GM12878 (cell line): Measurements from ENCODE around the gene KRTAP4-6. TPM values are rescaled to one million over a fixed set of nuclear protein-coding genes. Genes with fewer than 3 reads are reported as not detected.

ENCODE experiments used
- ATAC-seq: fragments of 200-7000 bp; cut with Tn5 transposase; 3 replicates; pipeline ENCODE4 v1.9.1; 2020; ENCODE audit warnings: mild to moderate bottlenecking, moderate library complexity
- BruUV-seq: library from RNA; stranded (reverse); fragments of 400-500 nt; replicated peaks from 2 replicates; lab custom pipeline; 2021; lab: Mats Ljungman, UMichigan
- CTCF ChIA-PET: fragments of 300-600 bp; sonication (Branson Sonifier 250); formaldehyde crosslinking; extraction: SDS; loops from one replicate; lab custom pipeline; 2021; ENCODE audit warnings: inconsistent platforms; lab: Yijun Ruan, JAX
- POLR2A ChIA-PET: fragments of 350-600 bp; formaldehyde crosslinking; extraction: SDS; loops from one replicate; lab custom pipeline; 2021; ENCODE audit warnings: inconsistent platforms; lab: Charles Lee
- RAD21 ChIA-PET: fragments of 300-600 bp; sonication (Branson Sonifier 250); formaldehyde crosslinking; loops from one replicate; lab custom pipeline; 2023; ENCODE audit warnings: antibody characterized with exemption; ENCODE audit not compliant: unreplicated experiment; lab: Charles Lee
- SMC1A ChIA-PET: fragments of 300-600 bp; sonication (Branson Sonifier 250); formaldehyde crosslinking; loops from one replicate; lab custom pipeline; 2023; ENCODE audit not compliant: unreplicated experiment, uncharacterized antibody; lab: Charles Lee
- DNase-seq: peaks from one replicate; pipeline ENCODE4 v3.0.0-alpha.2; 2011; ENCODE audit warnings: low read depth, low spot score
- FAIRE-seq: peaks from 3 replicates; lab custom pipeline; 2011; peaks lifted over from hg19 to GRCh38; lab: Jason Lieb, UNC
- H2AFZ ChIP-seq: 2 replicates; pipeline ENCODE4 v1.6.0; 2011; ENCODE audit warnings: low read depth, low read length, control low read depth; ENCODE audit not compliant: control insufficient read depth
- H3K27ac ChIP-seq: 2 replicates; pipeline ENCODE4 v1.5.1; 2011; ENCODE audit warnings: control low read depth; ENCODE audit not compliant: control insufficient read depth, insufficient read depth
- H3K27me3 ChIP-seq, 2 experiments: replicated peaks in 1 of 2; 2 replicates each; pipeline versions ENCODE4 v1.6.0 to v1.6.1; 2011; ENCODE audit warnings: low read length in 1 of 2; ENCODE audit not compliant: control insufficient read depth in 2 of 2, insufficient read depth in 2 of 2
- H3K36me3 ChIP-seq, 2 experiments: 2 replicates each; pipeline ENCODE4 v1.5.1; 2011; ENCODE audit warnings: low read length in 1 of 2; ENCODE audit not compliant: control insufficient read depth in 2 of 2, insufficient read depth in 2 of 2
- H3K4me1 ChIP-seq: 2 replicates; pipeline ENCODE4 v1.6.1; 2011; ENCODE audit warnings: mild to moderate bottlenecking, low read length, moderate library complexity, mixed read lengths; ENCODE audit not compliant: control insufficient read depth, insufficient read depth
- H3K4me2 ChIP-seq: 2 replicates; pipeline ENCODE4 v1.6.0; 2011; ENCODE audit warnings: control low read depth; ENCODE audit not compliant: control insufficient read depth, insufficient read depth
- H3K4me3 ChIP-seq: fragments of 200-600 bp; sonication (generic); 2 replicates; pipeline ENCODE4 v1.5.1; 2016
- H3K79me2 ChIP-seq: 2 replicates; pipeline ENCODE4 v1.6.0; 2011; ENCODE audit warnings: low read length; ENCODE audit not compliant: control insufficient read depth, insufficient read depth
- H3K9ac ChIP-seq: 2 replicates; pipeline ENCODE4 v1.8.0; 2011; ENCODE audit warnings: low read length, control low read depth, mixed read lengths; ENCODE audit not compliant: control insufficient read depth, insufficient read depth
- H3K9me3 ChIP-seq: replicated peaks from 3 replicates; pipeline ENCODE4 v1.5.1; 2011; ENCODE audit warnings: mild to moderate bottlenecking, low read length; ENCODE audit not compliant: control insufficient read depth, insufficient read depth
- H4K20me1 ChIP-seq: 2 replicates; pipeline ENCODE4 v1.6.0; 2011; ENCODE audit not compliant: control insufficient read depth, insufficient read depth
- BACH1 ChIP-seq: fragments of 450-650 bp; IDR thresholded peaks from 2 replicates; pipeline ENCODE4 v1.6.1; 2017; ENCODE audit warnings: mild to moderate bottlenecking, borderline replicate concordance
- BHLHE40 ChIP-seq, 2 experiments: fragments of 450-650 bp in 1 of 2; IDR thresholded peaks; 2 replicates each; pipeline ENCODE4 v1.6.1; 2011 to 2017; ENCODE audit warnings: low read depth in 2 of 2, borderline replicate concordance in 1 of 2, improper control_type of control experiment in 1 of 2, low read length in 1 of 2, mild to moderate bottlenecking in 1 of 2
- CBFB ChIP-seq: IDR thresholded peaks from 2 replicates; pipeline ENCODE4 v1.6.1; 2016; ENCODE audit warnings: antibody characterized with exemption, low read depth
- CBX3 ChIP-seq: fragments of 200-600 bp; sonication (generic); IDR thresholded peaks from 2 replicates; pipeline ENCODE4 v1.6.1; 2016; ENCODE audit warnings: low read depth, borderline replicate concordance
- CBX5 ChIP-seq: sonication (generic); IDR thresholded peaks from 2 replicates; pipeline ENCODE4 v1.6.1; 2016; ENCODE audit warnings: low read depth, moderate library complexity, mild to moderate bottlenecking, inconsistent platforms
- DPF2 ChIP-seq: fragments of 450-650 bp; IDR thresholded peaks from 2 replicates; pipeline ENCODE4 v1.6.1; 2017; ENCODE audit warnings: mild to moderate bottlenecking
- HDAC6 ChIP-seq: fragments of 200-600 bp; sonication (generic); IDR thresholded peaks from one replicate; pipeline ENCODE4 v1.8.0; 2017; ENCODE audit warnings: antibody characterized with exemption; ENCODE audit not compliant: unreplicated experiment
- MXI1 ChIP-seq: fragments of 150-350 bp; IDR thresholded peaks from 2 replicates; pipeline ENCODE4 v1.6.1; 2011; ENCODE audit warnings: low read depth, mild to moderate bottlenecking, inconsistent platforms, low read length, improper control_type of control experiment
- POLR2A ChIP-seq: IDR thresholded peaks from 2 replicates; pipeline ENCODE4 v1.6.1; 2011; ENCODE audit warnings: low read depth, mild to moderate bottlenecking, low read length
- RAD21 ChIP-seq: IDR thresholded peaks from 2 replicates; pipeline ENCODE4 v1.6.1; 2011; ENCODE audit warnings: mild to moderate bottlenecking, low read depth, low read length, moderate library complexity; ENCODE audit not compliant: insufficient read depth
- SMAD5 ChIP-seq: IDR thresholded peaks from 2 replicates; pipeline ENCODE4 v1.6.1; 2016; ENCODE audit warnings: antibody characterized with exemption, low read depth
- SREBF2 ChIP-seq: IDR thresholded peaks from 2 replicates; pipeline ENCODE4 v1.6.1; 2012; ENCODE audit warnings: mild to moderate bottlenecking, low read length
- TBL1XR1 ChIP-seq: IDR thresholded peaks from 2 replicates; pipeline ENCODE4 v1.6.1; 2012; ENCODE audit warnings: low read depth, low read length, improper control_type of control experiment
- WRNIP1 ChIP-seq: IDR thresholded peaks from 2 replicates; pipeline ENCODE4 v1.6.1; 2011; ENCODE audit warnings: low read depth, low read length, improper control_type of control experiment, borderline replicate concordance
- ZNF217 ChIP-seq: fragments of 450-650 bp; IDR thresholded peaks from 2 replicates; pipeline ENCODE4 v1.6.1; 2017; ENCODE audit warnings: antibody characterized with exemption, mild to moderate bottlenecking
- ZSCAN29 ChIP-seq: fragments of 450-650 bp; IDR thresholded peaks from 2 replicates; pipeline ENCODE4 v1.6.1; 2017; ENCODE audit warnings: mild to moderate bottlenecking, moderate library complexity
- WGBS: methylation state at CpG from one replicate; pipeline ENCODE4 v1.1.6; 2016; ENCODE audit warnings: low lambda C conversion rate; ENCODE audit not compliant: insufficient replicate concordance, insufficient coverage; ENCODE audit errors: missing lambda C conversion rate; 5-methylcytosine and 5-hydroxymethylcytosine counted together
- in situ Hi-C: fragments of 300-500 bp; cut with MboI; formaldehyde crosslinking; loops from 9 replicates; pipeline ENCODE4 v1.14.3; 2018; ENCODE audit warnings: mixed read lengths
- intact Hi-C: fragments of 100-400 bp; cut with micrococcal nuclease; formaldehyde crosslinking; loops from one replicate; pipeline ENCODE4 v1.14.2; 2022; ENCODE audit not compliant: unreplicated experiment
- polyA plus RNA-seq, 11 experiments: library from polyadenylated mRNA; depleted of rRNA in 4 of 11; unstranded in 6 of 11; stranded (reverse) in 5 of 11; fragments of >200 nt; fragmentation: Nextera tagmentation in 4 of 11; fragmentation: Illumina TruSeq in 1 of 11; extraction: Ambion mirVana in 4 of 11; extraction: Trizol in 1 of 11; gene quantifications; 1 replicate in 1 of 11; 2 replicates in 10 of 11; pipeline versions ENCODE4 v1.2.1 to v1.2.3, GENCODE V29; 2011 to 2016; ENCODE audit warnings: inconsistent platforms in 2 of 11, missing spikeins in 2 of 11, low read depth in 1 of 11
- total RNA-seq, 4 experiments: library from RNA; depleted of rRNA in 3 of 4; stranded (reverse); fragments of >200 nt in 3 of 4; fragmentation: Illumina TruSeq in 1 of 4; extraction: Trizol in 1 of 4; gene quantifications; 2 replicates each; pipeline versions ENCODE4 v1.2.1 to v1.2.3, GENCODE V29; 2013 to 2021
- TF ChIP-seq, protein P1 (sequence below): fragments of 450-650 bp; IDR thresholded peaks from 2 replicates; pipeline ENCODE4 v1.6.1; 2017; ENCODE audit warnings: antibody characterized with exemption, mild to moderate bottlenecking, moderate library complexity
- TF ChIP-seq, protein P2 (sequence below): IDR thresholded peaks from 2 replicates; pipeline ENCODE4 v1.6.1; 2012; ENCODE audit warnings: low read depth, low read length, improper control_type of control experiment

KRTAP4-6 gene
- total and polyA plus RNA-seq, 10 of the 15 experiments (the other 5 are each of a cell fraction or from before 2014, with no cell fraction given): not detected

DNA sequence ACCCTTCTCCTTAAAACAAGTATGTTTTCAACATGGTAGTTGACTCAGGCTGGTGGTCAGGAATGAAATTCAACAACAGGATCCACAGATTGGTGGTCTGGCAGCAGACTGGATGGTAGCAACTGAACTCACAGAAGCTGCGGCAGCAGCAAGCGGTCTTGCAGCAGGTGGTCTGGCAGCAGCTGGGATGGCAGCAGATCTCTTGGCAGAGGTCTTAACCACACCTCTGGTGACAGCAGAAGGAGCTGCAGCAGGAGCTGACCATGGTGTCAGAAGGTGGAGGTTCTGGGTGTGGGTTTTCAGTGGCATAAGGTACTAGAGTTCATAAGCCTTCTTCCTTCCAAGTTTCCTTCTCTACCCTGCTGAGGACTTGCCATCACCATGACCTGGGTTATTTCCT is 46.5 kb upstream of the KRTAP4-6 start:
- no peak for FAIRE-seq
- POLR2A ChIA-PET: no interaction called here

More for the DNA sequence above, 46.5 kb upstream of the KRTAP4-6 start:
- H4K20me1 ChIP-seq: no peaks in the 10 kb centered on the region
- in situ Hi-C loops (loop anchor here (10.0 kb wide), 1 partner anchor 58 kb away; the partner anchor contains the start of gene KRTAP9-4), intact Hi-C loops (no loop called here)
- ChIA-PET SMC1A (no interaction called here), RAD21 (interaction anchor here (1.0 kb wide), 1 partner anchor 476 kb away, joined by 4 read pairs; no protein-coding TSS in a partner anchor), CTCF (no interaction called here)
- no TSS peak for BruUV-seq
- H3K79me2 ChIP-seq: no peaks in the 10 kb centered on the region
- H3K9me3 ChIP-seq: no peaks in the 10 kb centered on the region
- no peak overlapping the region for H2AFZ ChIP-seq
- H3K36me3 ChIP-seq: no peaks in the 10 kb centered on the region
- 83% methylated on average over 2 of the region's 2 CpGs for WGBS
- DNase-seq (no peak), ATAC-seq (no peak)
- H3K4me3 ChIP-seq: no peak overlapping the region
- no peaks in the 10 kb centered on the region for H3K4me1 ChIP-seq
- H3K27me3 ChIP-seq: no peaks in the 10 kb centered on the region
- no peak overlapping the region for H3K4me2 ChIP-seq
- TF ChIP-seq SMAD5 (no peak), WRNIP1 (no peak), HDAC6 (no peak), SREBF2 (no peak), BHLHE40 (IDR thresholded peaks at IDR 0.05; ENCODE audit: borderline replicate concordance in 1 of 2, low read depth in 2 of 2, low read length in 1 of 2) (no peak), RAD21 (no peak), MXI1 (no peak), CBX3 (no peak), TBL1XR1 (no peak), ZSCAN29 (no peak), DPF2 (no peak), BACH1 (no peak), POLR2A (no peak), CBFB (no peak), ZNF217 (no peak), CBX5 (no peak)
- TF ChIP-seq, protein P1, sequence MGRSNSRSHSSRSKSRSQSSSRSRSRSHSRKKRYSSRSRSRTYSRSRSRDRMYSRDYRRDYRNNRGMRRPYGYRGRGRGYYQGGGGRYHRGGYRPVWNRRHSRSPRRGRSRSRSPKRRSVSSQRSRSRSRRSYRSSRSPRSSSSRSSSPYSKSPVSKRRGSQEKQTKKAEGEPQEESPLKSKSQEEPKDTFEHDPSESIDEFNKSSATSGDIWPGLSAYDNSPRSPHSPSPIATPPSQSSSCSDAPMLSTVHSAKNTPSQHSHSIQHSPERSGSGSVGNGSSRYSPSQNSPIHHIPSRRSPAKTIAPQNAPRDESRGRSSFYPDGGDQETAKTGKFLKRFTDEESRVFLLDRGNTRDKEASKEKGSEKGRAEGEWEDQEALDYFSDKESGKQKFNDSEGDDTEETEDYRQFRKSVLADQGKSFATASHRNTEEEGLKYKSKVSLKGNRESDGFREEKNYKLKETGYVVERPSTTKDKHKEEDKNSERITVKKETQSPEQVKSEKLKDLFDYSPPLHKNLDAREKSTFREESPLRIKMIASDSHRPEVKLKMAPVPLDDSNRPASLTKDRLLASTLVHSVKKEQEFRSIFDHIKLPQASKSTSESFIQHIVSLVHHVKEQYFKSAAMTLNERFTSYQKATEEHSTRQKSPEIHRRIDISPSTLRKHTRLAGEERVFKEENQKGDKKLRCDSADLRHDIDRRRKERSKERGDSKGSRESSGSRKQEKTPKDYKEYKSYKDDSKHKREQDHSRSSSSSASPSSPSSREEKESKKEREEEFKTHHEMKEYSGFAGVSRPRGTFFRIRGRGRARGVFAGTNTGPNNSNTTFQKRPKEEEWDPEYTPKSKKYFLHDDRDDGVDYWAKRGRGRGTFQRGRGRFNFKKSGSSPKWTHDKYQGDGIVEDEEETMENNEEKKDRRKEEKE: no peak
- TF ChIP-seq, protein P2, sequence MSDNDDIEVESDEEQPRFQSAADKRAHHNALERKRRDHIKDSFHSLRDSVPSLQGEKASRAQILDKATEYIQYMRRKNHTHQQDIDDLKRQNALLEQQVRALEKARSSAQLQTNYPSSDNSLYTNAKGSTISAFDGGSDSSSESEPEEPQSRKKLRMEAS: no peak
- no peak overlapping the region for H3K9ac ChIP-seq
- H3K27ac ChIP-seq: no peak overlapping the region
